A549 (cell line): ENCODE results near the gene TACC3. TPM values are rescaled to one million over a fixed set of nuclear protein-coding genes. Genes with fewer than 3 reads are reported as not detected.

Source experiments
- ATAC-seq, 2 experiments: fragments of 200-7000 bp in 1 of 2; fragments of >200 bp in 1 of 2; cut with Nextera tagmentation in 1 of 2; cut with Tn5 transposase in 1 of 2; 3 replicates each; pipeline versions ENCODE4 v1.8.0 to v1.9.1; 2018 to 2020; ENCODE audit warnings: mild to moderate bottlenecking in 1 of 2, moderate library complexity in 1 of 2
- CTCF ChIA-PET: fragments of 300-600 bp; sonication (Branson Sonifier 250); formaldehyde crosslinking; extraction: SDS; loops from one replicate; lab custom pipeline; 2021; ENCODE audit warnings: antibody characterized with exemption, inconsistent platforms; lab: Yijun Ruan, JAX
- POLR2A ChIA-PET: fragments of 350-600 bp; formaldehyde crosslinking; extraction: SDS; loops from one replicate; lab custom pipeline; 2021; ENCODE audit warnings: antibody characterized with exemption, inconsistent platforms; lab: Yijun Ruan, JAX
- DNase-seq, 2 experiments: peaks; one replicate each; pipeline versions ENCODE4 v3.0.0 to v3.0.0-alpha.2; 2011 to 2016; ENCODE audit warnings: low read depth in 1 of 2, low spot score in 1 of 2
- FAIRE-seq: peaks from 2 replicates; lab custom pipeline; 2011; peaks lifted over from hg19 to GRCh38; lab: Jason Lieb, UNC
- H3K27ac ChIP-seq, 2 experiments: fragments of >200 bp; sonication (Bioruptor Twin); formaldehyde crosslinking; 3 replicates each; pipeline ENCODE4 v1.5.1; 2016 to 2017
- H3K4me1 ChIP-seq: fragments of >200 bp; sonication (Bioruptor Twin); formaldehyde crosslinking; 3 replicates; pipeline ENCODE4 v1.6.1; 2016
- H3K4me2 ChIP-seq: fragments of >200 bp; sonication (Bioruptor Twin); formaldehyde crosslinking; 3 replicates; pipeline ENCODE4 v1.6.1; 2016
- H3K4me3 ChIP-seq: fragments of >200 bp; sonication (Bioruptor Twin); formaldehyde crosslinking; 3 replicates; pipeline ENCODE4 v1.5.1; 2016
- H3K9me3 ChIP-seq: fragments of >200 bp; sonication (Bioruptor Twin); formaldehyde crosslinking; 3 replicates; pipeline ENCODE4 v1.6.1; 2016
- CBX2 ChIP-seq: fragments of 200-600 bp; sonication (generic); IDR thresholded peaks from 2 replicates; pipeline ENCODE4 v1.6.1; 2016; ENCODE audit warnings: low read depth, mild to moderate bottlenecking, borderline replicate concordance
- ESRRA ChIP-seq: fragments of 150-350 bp; IDR thresholded peaks from 2 replicates; pipeline ENCODE4 v1.6.1; 2014; ENCODE audit warnings: mild to moderate bottlenecking, low read length, borderline replicate concordance
- GATA3 ChIP-seq: IDR thresholded peaks from 2 replicates; pipeline ENCODE4 v1.6.1; 2012; ENCODE audit warnings: borderline replicate concordance
- HOXA7 ChIP-seq: fragments of 250-450 bp; sonication (Bioruptor Pico); IDR thresholded peaks from 2 replicates; pipeline ENCODE4 v1.5.0; 2020; ENCODE audit warnings: mild to moderate bottlenecking, moderate library complexity
- JUNB ChIP-seq: fragments of >200 bp; sonication (Bioruptor Twin); formaldehyde crosslinking; IDR thresholded peaks from 2 replicates; pipeline ENCODE4 v1.6.1; 2016
- MYC ChIP-seq: IDR thresholded peaks from 2 replicates; pipeline ENCODE4 v1.6.1; 2012; ENCODE audit warnings: mild to moderate bottlenecking, inconsistent platforms, low read length, improper control_type of control experiment, borderline replicate concordance
- NR3C1 ChIP-seq: fragments of >200 bp; sonication (Bioruptor Twin); formaldehyde crosslinking; IDR thresholded peaks from 3 replicates; pipeline ENCODE4 v1.6.1; 2017
- RARB ChIP-seq: fragments of 250-450 bp; sonication (Bioruptor Pico); IDR thresholded peaks from 2 replicates; pipeline ENCODE4 v1.8.0; 2021; ENCODE audit warnings: mild to moderate bottlenecking, moderate library complexity
- RNF2 ChIP-seq: fragments of 200-600 bp; sonication (generic); IDR thresholded peaks from 2 replicates; pipeline ENCODE4 v1.6.1; 2016; ENCODE audit warnings: low read depth, mild to moderate bottlenecking, antibody characterized with exemption, moderate library complexity, borderline replicate concordance
- TP53 ChIP-seq: fragments of 250-450 bp; sonication (Bioruptor Pico); IDR thresholded peaks from 2 replicates; pipeline ENCODE4 v1.5.0; 2021; ENCODE audit warnings: mild to moderate bottlenecking, moderate library complexity
- ZNF302 ChIP-seq: fragments of 250-450 bp; sonication (Bioruptor Pico); IDR thresholded peaks from 2 replicates; pipeline ENCODE4 v1.9.0; 2021; ENCODE audit warnings: inconsistent platforms, mild to moderate bottlenecking, moderate library complexity
- WGBS: methylation state at CpG from one replicate; pipeline ENCODE4 v1.1.6; 2017; ENCODE audit errors: missing lambda C conversion rate; 5-methylcytosine and 5-hydroxymethylcytosine counted together
- polyA plus RNA-seq, 4 experiments: library from polyadenylated mRNA; depleted of rRNA in 3 of 4; stranded (reverse); fragments of >200 nt; fragmentation: RNase III in 1 of 4; extraction: RNeasy Plus Mini Kit Qiagen cat#74134 plus additional on column Dnase treatment in 1 of 4; gene quantifications; 2 replicates in 3 of 4; 3 replicates in 1 of 4; pipeline ENCODE4 v1.2.3, GENCODE V29; 2011 to 2017
- TF ChIP-seq, protein P1 (sequence below): fragments of 450-650 bp; IDR thresholded peaks from 2 replicates; pipeline ENCODE4 v1.6.1; 2014; ENCODE audit warnings: antibody characterized with exemption
- TF ChIP-seq, protein P2 (sequence below): IDR thresholded peaks from 2 replicates; pipeline ENCODE4 v1.6.1; 2012; ENCODE audit warnings: low read depth, borderline replicate concordance
- TF ChIP-seq, protein P3 (sequence below): fragments of >200 bp; sonication (Bioruptor Twin); formaldehyde crosslinking; IDR thresholded peaks from 3 replicates; pipeline ENCODE4 v1.5.1; 2016
- TF ChIP-seq, protein P4 (sequence below): IDR thresholded peaks from 2 replicates; pipeline ENCODE4 v1.6.1; 2012
- TF ChIP-seq, protein P5 (sequence below): fragments of 200-600 bp; sonication (generic); IDR thresholded peaks from 2 replicates; pipeline ENCODE4 v1.6.1; 2016; ENCODE audit warnings: antibody characterized with exemption, mild to moderate bottlenecking, moderate library complexity

The TACC3 gene
- polyA plus RNA-seq, 2 of the 4 experiments (the other 2 are of a cell fraction): 25.9 to 70.6 TPM

DNA sequence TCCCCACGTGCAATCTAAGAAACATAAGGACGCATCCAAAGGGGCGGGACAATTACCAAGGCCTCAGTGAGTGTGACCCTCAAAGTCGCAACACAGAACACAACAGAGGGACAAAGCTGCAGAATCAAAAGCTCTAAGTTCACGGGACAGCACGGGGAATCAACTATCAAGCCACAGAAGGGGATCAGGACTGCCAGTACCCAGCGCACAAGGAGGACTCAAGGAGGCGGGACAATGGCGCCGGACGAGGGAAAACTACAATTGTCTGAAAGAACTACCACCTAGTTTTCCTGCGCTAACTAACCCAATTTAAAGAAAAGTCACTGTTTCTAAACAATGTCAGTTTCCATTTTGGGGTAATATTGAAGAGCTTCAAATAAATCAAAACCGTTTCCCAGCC is 38.5 kb upstream of the TACC3 start:
- no peak overlapping the region for H3K27ac ChIP-seq

DNA sequence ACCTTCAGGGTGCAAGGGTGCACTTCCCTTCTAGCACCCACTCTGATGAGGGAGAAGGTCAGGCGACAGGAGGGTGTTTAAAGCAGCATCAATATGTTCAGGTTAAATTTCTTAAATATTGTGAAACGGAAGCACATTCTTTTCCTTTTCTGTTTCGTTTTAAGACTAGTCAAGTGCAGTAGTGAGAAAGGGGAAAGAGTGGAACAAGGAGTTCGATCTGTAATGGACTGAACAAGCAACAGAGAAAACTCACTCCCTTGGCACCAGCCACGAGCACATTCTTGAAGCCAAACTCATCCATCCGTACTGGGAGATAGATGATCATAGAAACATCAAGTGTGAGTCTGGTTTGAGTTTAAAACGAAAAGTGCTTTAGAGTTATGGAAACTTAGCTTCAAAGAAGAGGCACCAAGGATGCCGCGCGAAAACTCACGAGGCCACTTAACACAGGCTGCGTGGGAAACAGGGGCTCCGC is 38.0 kb upstream of the TACC3 start:
- Histone ChIP-seq H3K4me1 (peaks cover 10% of the 10 kb centered on the region; the same call in 1 of the 3 replicates), H3K27ac (peak overlapping the region; percentile 69 to 89; a peak in 5 of 6 replicates), H3K4me3 (peak overlapping the region; percentile 54), H3K9me3 (no peaks in the 10 kb centered on the region), H3K4me2 (peak overlapping the region; percentile 75)
- POLR2A ChIA-PET: no interaction called here
- no peak for ATAC-seq
- DNase-seq: peak in 1 of 2 experiments; percentile 13
- CTCF ChIA-PET: interaction anchor here (0.7 to 1.0 kb wide), 2 partner anchors 29 to 39 kb away, joined by 3 to 4 read pairs; partner anchors contain the start of gene SLBP
- 54% methylated on average over 13 of the region's 13 CpGs for WGBS
- TF ChIP-seq JUNB: no peak
- TF ChIP-seq ZNF302 (CRISPR knock-in tag): no peak
- no peak for TF ChIP-seq GATA3
- TF ChIP-seq, protein P1, sequence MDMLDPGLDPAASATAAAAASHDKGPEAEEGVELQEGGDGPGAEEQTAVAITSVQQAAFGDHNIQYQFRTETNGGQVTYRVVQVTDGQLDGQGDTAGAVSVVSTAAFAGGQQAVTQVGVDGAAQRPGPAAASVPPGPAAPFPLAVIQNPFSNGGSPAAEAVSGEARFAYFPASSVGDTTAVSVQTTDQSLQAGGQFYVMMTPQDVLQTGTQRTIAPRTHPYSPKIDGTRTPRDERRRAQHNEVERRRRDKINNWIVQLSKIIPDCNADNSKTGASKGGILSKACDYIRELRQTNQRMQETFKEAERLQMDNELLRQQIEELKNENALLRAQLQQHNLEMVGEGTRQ: no peak
- TF ChIP-seq, protein P2, sequence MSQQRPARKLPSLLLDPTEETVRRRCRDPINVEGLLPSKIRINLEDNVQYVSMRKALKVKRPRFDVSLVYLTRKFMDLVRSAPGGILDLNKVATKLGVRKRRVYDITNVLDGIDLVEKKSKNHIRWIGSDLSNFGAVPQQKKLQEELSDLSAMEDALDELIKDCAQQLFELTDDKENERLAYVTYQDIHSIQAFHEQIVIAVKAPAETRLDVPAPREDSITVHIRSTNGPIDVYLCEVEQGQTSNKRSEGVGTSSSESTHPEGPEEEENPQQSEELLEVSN: no peak
- TF ChIP-seq CBX2: no peak
- no peak for FAIRE-seq

More for the DNA sequence above, 38.5 kb upstream of the TACC3 start:
- H3K9me3 ChIP-seq: no peaks in the 10 kb centered on the region
- FAIRE-seq: no peak
- peaks cover 10% of the 10 kb centered on the region; the same call in 1 of the 3 replicates for H3K4me1 ChIP-seq
- ATAC-seq: no peak
- ChIA-PET POLR2A (no interaction called here), CTCF (interaction anchor here (0.7 to 1.0 kb wide), 2 partner anchors 29 to 39 kb away, joined by 3 to 4 read pairs; partner anchors contain the start of gene SLBP)
- whole genome bisulfite sequencing: 96% methylated on average over 13 of the region's 13 CpGs
- TF ChIP-seq, protein P3, sequence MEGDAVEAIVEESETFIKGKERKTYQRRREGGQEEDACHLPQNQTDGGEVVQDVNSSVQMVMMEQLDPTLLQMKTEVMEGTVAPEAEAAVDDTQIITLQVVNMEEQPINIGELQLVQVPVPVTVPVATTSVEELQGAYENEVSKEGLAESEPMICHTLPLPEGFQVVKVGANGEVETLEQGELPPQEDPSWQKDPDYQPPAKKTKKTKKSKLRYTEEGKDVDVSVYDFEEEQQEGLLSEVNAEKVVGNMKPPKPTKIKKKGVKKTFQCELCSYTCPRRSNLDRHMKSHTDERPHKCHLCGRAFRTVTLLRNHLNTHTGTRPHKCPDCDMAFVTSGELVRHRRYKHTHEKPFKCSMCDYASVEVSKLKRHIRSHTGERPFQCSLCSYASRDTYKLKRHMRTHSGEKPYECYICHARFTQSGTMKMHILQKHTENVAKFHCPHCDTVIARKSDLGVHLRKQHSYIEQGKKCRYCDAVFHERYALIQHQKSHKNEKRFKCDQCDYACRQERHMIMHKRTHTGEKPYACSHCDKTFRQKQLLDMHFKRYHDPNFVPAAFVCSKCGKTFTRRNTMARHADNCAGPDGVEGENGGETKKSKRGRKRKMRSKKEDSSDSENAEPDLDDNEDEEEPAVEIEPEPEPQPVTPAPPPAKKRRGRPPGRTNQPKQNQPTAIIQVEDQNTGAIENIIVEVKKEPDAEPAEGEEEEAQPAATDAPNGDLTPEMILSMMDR: no peak
- TF ChIP-seq HOXA7 (CRISPR knock-in tag) (no peak), NR3C1 (no peak), RNF2 (no peak), ESRRA (no peak), MYC (no peak), ZNF302 (CRISPR knock-in tag) (no peak), TP53 (CRISPR knock-in tag) (no peak), RARB (CRISPR knock-in tag) (no peak)
- TF ChIP-seq, protein P4, sequence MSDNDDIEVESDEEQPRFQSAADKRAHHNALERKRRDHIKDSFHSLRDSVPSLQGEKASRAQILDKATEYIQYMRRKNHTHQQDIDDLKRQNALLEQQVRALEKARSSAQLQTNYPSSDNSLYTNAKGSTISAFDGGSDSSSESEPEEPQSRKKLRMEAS: no peak
- TF ChIP-seq, protein P5, sequence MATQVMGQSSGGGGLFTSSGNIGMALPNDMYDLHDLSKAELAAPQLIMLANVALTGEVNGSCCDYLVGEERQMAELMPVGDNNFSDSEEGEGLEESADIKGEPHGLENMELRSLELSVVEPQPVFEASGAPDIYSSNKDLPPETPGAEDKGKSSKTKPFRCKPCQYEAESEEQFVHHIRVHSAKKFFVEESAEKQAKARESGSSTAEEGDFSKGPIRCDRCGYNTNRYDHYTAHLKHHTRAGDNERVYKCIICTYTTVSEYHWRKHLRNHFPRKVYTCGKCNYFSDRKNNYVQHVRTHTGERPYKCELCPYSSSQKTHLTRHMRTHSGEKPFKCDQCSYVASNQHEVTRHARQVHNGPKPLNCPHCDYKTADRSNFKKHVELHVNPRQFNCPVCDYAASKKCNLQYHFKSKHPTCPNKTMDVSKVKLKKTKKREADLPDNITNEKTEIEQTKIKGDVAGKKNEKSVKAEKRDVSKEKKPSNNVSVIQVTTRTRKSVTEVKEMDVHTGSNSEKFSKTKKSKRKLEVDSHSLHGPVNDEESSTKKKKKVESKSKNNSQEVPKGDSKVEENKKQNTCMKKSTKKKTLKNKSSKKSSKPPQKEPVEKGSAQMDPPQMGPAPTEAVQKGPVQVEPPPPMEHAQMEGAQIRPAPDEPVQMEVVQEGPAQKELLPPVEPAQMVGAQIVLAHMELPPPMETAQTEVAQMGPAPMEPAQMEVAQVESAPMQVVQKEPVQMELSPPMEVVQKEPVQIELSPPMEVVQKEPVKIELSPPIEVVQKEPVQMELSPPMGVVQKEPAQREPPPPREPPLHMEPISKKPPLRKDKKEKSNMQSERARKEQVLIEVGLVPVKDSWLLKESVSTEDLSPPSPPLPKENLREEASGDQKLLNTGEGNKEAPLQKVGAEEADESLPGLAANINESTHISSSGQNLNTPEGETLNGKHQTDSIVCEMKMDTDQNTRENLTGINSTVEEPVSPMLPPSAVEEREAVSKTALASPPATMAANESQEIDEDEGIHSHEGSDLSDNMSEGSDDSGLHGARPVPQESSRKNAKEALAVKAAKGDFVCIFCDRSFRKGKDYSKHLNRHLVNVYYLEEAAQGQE: no peak
- TF ChIP-seq, all 56 proteins: peak for 0
- DNase-seq: no peak
- Histone ChIP-seq H3K4me3 (no peak overlapping the region), H3K4me2 (no peak overlapping the region; the same call in 2 of the 3 replicates)
